Myometrial cell (primary cell): ENCODE data around the gene UIMC1. TPM values are rescaled to one million over a fixed set of nuclear protein-coding genes. Genes with fewer than 3 reads are reported as not detected.

Experiments
- total RNA-seq: library from RNA; depleted of rRNA; stranded (reverse); fragments of >200 nt; gene quantifications from 2 replicates; pipeline ENCODE4 v1.2.3, GENCODE V29; 2015

The UIMC1 gene
- 22.8 and 24.8 TPM in 2 replicates for total RNA-seq

DNA sequence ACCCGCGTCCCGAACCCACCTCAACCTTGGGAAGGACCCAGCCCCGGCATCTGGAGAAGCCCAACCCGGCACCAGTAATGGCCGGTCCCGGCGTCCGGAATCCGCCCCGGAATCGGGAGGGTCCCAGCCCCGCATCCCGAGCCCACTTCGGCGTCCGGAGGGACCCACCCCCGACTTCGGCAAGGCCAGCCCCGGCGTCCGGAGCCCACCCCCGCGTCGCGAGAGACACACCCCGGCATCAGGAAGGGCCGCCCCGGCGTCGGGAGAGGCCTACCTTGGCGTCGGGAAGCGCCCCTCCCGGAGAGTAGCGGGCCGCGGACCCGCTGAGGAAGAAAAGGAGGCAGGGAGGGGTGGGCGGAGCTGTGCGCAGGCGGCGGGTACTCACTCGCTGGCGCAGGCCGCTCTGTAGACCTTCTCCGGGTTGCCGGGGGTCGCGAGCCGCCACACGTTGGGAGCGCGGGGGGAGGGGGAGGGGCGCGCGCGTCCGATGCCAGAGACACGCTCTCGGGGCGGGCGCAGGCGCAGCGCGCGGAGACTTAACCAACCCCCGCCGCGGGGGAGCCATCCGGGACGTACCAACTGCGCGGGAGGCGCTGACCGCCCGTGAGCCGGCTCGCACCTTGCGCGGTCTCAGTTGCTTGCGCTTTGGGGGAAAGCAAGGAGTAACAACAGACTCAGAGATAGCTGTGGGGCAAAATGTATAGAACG lies at the start of gene UIMC1:
Gene UIMC1, minus strand, starts transcription at position 515 of the 708 bp plus-strand sequence. CDS start 24,164 bp downstream, outside the sequence.

DNA sequence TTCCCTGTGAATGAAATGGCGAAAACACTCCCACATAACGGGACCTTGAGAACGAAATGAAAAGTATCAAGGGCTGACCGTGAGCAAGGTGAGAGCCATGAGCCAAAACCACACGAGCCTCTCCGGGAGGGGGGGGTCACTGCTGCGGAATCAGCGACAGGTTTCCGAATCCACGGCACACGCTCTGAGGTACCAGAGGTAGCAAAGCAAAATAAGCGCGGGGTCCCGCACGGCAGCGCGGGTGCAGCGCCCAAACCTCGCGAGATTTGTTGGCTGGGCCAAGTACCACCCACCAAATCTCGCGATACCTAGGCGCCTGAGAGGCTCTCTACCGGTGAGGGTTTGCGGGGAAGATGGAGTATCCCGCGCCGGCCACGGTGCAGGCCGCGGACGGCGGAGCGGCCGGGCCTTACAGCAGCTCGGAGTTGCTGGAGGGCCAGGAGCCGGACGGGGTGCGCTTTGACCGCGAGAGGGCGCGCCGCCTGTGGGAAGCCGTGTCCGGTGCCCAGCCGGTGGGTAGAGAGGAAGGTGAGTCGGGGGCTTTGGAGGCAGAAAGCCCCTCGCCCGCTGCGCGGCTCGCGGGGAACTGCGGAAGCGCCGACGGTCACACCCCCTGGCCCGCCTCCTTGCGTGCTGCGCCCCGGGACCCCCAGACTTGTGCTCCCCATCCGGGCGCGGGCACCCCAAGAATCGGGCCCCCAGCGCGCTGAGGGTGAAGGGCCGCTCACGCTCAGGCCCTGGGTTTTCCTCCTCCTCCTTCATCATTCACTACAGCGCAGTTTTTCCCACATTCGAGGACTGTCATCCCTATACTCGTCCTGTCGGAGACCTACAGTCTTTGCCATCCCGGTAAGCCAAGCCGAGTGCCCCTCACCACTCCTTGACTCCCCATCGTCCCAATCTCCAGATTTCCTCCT lies 16.1 kb upstream of the UIMC1 start, which contains the start of gene ZNF346:
Gene ZNF346, plus strand, starts transcription at position 311 of the 917 bp plus-strand sequence. Its CDS starts 43 bp downstream, at position 354.

DNA sequence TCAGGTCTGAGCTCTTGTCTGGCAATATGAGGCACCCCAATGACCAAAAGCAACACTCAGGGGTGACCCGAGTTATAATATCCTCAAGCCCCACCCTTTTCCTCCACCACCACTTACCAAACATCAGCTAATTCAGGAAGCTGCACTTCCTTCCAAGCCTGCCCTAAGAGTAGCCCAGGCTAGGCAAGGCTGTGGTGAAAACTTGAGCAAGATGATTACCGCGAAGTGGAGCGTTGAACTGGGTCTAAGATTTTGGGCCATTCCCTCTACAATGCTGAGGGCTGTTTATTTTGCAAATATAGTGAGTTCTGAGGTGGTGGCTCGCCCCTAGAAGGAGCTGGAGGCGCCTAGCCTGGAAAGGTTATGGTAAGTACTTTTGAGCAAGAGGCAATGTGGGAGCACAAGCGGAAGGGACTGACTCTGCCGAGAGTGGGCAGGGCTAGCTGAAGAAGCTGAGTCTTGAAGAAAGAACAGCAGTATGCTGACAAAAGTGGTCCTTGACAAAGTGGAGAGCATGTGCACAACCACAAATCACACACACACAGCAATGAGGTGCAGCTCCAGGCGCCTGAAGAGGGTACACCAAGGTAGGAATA lies 107.2 kb downstream of the UIMC1 start, which contains the start of gene HK3:
Gene HK3, minus strand, starts transcription at position 51 of the 596 bp plus-strand sequence. CDS start 3,187 bp downstream, outside the sequence.

Other genes starting within 250 kb of the UIMC1 start
- gene UNC5A, start 196.2 kb downstream of the UIMC1 start, total RNA-seq, result under 0.01 and 0.18 TPM in 2 replicates
- gene HK3, start 107.4 kb downstream of the UIMC1 start, total RNA-seq, result not detected in 2 replicates
- gene ZNF346, start 15.9 kb upstream of the UIMC1 start, total RNA-seq, result 8.4 and 9.4 TPM in 2 replicates
- 0.29 and 1.6 TPM in 2 replicates for gene FGFR4, start 80.1 kb upstream of the UIMC1 start, total RNA-seq
- 17.6 and 18.8 TPM in 2 replicates for gene NSD1, start 127.0 kb upstream of the UIMC1 start, total RNA-seq